ENCODE data around the gene ACACB. TPM values are rescaled to one million over a fixed set of nuclear protein-coding genes. Genes with fewer than 3 reads are reported as not detected.
A peak's percentile ranks its signal among the peaks of the same experiment; 100 is the strongest.
"Not testable (repeated sequence)": the region's sequence is repeated elsewhere in the genome, so short reads cannot be mapped to it uniquely, and the experiment has no call there.

The ACACB gene
- total RNA-seq, 1 donor from 2014 or later, result 4.9 TPM

DNA sequence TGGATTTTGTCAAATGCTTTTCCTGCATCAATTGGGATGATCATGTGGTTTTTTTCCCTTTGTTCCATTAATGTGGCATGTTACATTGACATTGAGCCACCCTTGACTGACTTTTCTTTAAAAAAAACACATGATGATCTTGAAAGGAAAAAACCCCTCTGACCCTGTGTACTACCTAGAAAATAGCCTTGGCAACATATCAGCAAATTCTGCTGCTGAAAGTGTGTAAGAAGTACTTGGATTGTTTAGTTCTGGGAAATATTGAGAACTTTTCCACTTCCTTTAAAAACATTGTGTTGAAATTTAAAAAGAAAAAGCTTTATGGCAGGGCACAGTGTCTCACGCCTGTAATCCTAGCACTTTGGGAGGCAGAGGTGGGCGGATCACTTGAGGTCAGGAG lies 20.7 kb downstream of the ACACB start:
- DNase-seq (ENCODE audit: low spot score in 2 of 2), result no peak
- no peak for FAIRE-seq

DNA sequence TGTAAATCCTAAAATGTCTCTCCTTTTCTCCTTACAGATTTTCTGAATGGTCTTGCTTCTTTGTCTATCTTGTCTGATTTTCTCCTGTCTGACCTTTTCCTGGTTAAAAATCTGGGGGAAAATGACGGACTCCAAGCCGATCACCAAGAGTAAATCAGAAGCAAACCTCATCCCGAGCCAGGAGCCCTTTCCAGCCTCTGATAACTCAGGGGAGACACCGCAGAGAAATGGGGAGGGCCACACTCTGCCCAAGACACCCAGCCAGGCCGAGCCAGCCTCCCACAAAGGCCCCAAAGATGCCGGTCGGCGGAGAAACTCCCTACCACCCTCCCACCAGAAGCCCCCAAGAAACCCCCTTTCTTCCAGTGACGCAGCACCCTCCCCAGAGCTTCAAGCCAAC lies 23.0 kb downstream of the ACACB start:
- FAIRE-seq (no peak), DNase-seq (ENCODE audit: low spot score in 2 of 2) (no peak)

DNA sequence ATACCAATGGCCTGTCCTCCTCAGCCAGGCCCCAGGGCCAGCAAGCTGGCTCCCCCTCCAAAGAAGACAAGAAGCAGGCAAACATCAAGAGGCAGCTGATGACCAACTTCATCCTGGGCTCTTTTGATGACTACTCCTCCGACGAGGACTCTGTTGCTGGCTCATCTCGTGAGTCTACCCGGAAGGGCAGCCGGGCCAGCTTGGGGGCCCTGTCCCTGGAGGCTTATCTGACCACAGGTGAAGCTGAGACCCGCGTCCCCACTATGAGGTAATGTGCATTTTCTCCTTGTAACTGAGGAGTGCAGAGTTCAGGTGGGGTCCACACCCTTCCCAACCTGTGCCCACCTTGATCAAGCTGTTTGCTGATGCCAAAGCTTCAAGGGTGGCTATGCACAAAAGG lies 23.4 kb downstream of the ACACB start:
- DNase-seq (ENCODE audit: low spot score in 2 of 2), result no peak
- FAIRE-seq, result no peak

DNA sequence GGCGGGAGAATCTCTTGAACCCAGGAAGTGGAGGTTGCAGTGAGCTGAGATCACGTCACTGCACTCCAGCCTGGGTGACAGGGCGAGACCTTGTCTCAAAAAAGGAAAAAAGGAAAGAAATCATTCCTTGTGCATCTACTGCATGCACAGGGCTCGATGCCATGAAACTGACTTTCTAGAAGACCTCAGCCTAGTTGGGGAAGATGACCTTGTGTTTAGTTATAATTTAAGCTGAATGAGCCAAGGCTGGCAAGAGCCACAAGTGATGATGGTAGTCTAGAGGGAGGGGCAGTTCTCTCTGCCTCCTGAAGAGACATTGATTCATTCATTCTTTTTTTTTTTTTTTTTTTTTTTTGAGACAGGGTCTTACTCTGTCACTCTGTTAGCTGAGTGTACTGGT lies 24.2 kb downstream of the ACACB start:
- DNase-seq (ENCODE audit: low spot score in 2 of 2) (no peak), FAIRE-seq (no peak)

DNA sequence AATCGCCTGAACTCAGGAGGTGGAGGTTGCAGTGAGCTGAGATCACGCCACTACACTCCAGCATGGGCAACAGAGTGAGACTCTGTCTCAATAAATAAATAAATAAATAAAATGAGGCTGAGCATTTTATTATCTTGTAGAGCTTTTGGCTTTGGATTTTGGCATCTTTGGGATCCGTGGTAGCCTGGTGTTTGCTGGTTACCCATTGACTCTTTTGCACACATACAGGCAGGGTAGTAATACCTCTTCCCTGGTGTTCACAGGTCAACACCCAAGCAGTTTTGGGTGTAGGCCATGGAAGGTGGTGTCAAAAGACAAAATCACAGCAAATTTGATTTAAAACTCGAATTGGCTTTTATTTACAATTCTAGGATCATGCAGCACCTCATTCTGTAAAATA lies 27.8 kb downstream of the ACACB start:
- FAIRE-seq, result no peak
- no peak for DNase-seq (ENCODE audit: low spot score in 2 of 2)

DNA sequence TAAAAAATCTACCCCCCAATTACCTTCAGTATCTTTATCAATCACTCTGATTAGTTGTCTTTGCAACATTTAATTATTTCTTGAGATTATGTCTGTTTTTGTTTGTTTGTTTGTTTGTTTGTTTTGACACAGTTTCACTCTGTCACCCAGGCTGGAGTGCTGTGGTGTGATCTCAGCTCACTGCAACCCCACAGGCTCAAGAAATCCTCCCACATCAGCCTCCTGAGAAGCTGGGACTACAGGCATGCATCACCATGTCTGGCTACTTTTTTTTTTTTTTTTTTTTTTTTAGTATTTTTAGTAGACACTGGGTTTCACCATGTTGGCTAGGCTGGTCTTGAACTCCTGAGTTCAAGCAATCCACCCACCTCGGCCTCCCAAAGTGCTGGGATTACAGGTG lies 30.7 kb downstream of the ACACB start:
- not testable (repeated sequence) for DNase-seq (ENCODE audit: low spot score in 2 of 2); FAIRE-seq

DNA sequence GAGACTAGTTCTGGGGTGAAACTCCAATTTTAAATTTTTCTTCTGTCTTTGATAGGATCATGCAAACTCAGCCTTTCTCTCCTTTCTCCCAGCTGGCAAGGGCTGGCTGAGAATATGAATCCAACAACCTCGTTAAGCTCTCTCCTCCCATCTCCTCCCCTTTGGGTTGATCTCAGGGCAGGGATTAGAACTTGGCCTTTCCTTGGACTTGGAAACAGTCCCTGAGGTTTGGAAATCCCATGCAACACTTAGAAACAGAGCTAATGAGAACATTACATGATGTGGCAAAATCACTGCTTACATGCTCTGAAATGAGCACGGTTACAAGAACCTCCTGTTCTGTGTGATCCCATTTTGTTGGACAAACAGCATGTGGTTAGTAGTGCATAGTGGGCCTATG lies 31.6 kb downstream of the ACACB start:
- DNase-seq (ENCODE audit: low spot score in 2 of 2) (no peak), FAIRE-seq (no peak)

DNA sequence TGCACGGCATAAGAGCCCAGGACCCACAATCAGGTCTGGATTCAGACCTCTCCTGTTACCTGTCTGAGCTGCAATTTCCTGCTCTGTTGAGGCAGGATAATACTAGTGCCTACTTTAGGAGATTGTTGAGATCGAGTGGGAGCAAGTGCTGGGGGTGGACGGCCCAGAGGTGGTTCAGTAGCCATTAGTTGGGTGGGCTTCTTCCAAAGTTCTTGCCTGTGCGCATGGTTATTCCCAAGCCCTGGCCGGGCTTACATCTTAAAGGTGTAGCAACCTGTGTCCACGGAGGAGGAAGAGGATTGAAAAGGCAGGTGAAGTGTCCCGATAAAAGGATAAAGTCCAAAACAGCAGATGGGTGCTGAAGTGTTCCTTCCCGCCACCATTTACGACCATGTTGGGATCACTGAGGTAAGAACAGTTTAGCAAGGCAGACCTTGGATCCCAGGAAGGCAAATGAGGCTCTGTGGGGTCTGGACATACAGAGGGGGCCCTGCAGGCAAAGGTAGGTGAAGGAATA lies 33.8 kb downstream of the ACACB start:
- FAIRE-seq, result no peak
- no peak for DNase-seq (ENCODE audit: low spot score in 2 of 2)

DNA sequence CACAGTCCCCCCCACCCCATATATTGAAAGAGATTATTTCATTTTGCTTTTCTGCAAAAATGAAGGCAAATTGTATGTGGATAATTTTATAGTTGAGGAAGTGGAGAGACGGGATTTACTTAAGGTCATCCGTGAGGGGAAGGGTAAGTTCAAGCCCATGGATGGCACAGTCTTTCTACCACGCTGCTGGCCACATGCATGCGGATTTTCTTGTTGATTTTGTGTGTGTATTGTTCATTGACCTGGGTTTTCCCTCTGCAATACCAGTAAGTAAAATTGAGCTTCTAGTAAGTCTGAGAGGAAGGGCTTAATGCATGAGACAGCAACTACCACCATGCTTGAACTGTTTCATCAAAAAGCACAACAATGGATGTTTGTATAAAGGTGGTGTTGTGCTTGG lies 35.1 kb downstream of the ACACB start:
- FAIRE-seq, result no peak
- DNase-seq (ENCODE audit: low spot score in 2 of 2), result no peak

DNA sequence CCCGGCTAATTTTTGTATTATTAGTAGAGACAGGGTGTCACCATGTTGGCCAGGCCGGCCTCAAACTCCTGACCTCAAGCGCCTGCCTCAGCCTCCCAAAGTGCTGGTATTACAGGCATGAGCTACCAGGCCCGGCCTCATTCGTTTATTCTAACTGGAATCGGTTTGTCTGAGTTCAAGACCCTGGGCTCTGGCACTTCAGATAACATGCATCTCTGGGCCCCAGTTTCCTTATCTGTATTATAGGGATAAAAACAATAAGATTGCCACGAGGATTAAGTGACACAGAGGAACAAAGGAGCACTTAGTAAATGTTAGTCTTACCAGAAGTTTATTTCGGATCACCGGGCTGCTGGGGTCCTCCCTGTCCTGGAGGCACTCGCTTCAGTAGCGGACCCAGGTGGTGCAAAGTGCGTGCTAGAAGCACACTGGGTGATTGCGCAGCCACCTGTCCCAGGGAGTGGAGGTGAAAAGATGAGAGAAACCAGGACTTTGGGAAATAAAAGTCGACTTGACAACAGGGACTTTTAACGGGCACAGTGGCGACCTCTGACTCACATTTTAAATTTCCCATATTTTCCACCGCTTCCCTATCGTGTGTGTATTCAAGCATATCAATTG lies 37.5 kb downstream of the ACACB start:
- FAIRE-seq, result no peak
- peak in 1 of 2 donors; percentile 35 for DNase-seq (ENCODE audit: low spot score in 2 of 2)

DNA sequence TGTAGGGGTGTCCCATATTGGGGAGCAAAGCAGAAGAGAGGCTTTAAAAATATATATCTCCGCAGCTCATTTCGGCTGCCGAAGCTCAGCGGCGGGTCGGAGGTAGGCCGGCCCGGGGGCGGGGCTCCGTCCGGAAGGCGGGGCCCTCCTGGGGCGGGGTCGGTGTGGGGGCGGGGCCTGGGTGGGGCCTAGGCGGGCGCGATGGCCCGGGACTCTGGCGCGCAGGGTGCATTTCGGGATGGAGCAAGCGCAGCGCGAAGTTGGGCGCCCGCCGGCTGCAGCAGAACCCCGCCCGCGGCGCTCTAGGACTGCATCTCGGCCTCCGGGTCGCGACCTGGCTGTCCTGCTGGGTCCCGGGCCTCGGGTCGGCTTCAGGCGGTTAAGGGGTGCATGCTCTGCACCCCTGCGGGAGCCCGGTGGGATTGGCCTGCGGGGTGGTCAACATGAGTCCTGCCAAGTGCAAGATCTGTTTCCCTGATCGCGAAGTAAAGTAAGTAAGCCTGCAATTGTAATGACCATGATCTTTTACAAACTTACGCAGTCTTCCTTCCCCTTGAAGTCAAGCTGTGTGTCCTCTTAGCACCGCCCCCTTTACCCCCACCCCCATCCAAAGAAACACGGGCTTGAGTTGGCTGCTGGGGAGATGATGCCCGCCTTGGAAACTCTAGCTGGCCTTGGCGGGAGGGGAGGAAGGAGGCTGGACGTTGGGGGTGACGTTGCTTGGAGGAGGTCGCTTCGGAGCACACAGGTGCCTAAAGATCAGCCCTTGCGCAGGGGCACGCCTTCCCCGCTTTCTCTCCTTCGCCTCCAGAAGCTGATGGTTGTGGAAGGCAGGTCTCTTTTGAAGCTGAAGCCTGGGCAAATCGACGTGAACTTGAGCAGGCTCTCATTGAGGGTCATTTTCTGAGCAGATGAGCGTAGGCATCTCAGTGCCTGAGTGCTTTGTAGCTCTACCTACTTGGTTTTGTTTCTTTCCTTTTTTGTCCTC lies 38.4 kb downstream of the ACACB start:
- DNase-seq (ENCODE audit: low spot score in 2 of 2), result peak; percentile 87 to 98
- FAIRE-seq, result no peak

DNA sequence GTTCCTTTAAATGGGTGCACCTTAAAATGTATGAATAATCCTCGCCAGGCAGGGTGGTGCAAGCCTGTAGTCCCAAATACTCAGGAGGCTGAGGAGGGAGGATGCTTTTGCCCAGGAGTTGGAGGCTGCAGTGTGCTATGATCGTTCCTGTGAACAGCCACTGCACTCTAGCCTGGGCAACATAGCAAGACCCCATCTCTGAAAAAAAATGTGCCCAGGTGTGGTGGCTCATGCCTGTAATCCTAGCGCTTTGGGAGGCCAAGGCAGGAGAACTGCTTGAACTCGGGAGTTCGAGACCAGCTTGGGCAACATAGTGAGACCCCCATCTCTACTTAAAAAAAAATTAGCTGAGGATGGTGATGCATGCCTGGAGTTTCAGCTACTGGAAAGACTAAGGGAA lies 39.6 kb downstream of the ACACB start:
- no peak for DNase-seq (ENCODE audit: low spot score in 2 of 2)
- no peak for FAIRE-seq

DNA sequence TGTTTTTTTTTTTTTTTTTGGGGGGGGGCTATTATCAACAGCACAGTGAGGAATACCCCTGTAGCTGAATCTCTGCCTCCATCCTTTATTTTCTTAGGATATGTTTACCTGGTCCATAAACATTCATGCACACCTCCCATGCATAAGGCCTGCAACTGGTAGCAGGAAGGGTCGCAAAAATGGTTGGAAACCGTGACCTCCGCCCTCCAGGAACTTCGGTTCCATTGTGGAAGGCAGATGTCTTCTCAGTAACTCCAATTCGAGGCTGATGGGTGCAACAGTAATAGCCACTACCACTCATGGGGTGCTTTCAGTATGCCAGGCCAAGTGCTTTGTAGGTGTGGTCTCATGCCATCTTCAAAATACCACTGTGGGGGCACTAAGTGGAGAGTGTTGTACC lies 40.2 kb downstream of the ACACB start:
- DNase-seq (ENCODE audit: low spot score in 2 of 2) (no peak), FAIRE-seq (no peak)

DNA sequence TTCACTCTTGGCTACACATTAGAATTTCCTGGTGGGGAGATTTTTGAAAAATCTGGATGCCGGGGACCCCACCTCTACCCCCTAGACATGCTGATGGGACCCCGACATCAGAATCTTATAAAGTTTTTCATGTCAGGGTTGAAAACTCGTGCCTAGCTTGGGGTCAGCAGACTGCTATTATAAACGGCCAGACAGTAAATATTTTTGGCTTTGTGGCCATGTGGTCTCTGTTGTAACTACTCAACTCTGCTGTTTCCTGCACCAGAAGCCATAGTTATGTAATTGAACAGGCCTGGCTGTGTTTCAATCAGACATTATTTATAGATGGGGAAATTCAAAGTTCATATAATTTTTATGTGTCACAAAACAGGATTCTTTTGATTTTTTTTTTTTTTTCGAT lies 41.6 kb downstream of the ACACB start:
- DNase-seq (ENCODE audit: low spot score in 2 of 2) (no peak), FAIRE-seq (no peak)

DNA sequence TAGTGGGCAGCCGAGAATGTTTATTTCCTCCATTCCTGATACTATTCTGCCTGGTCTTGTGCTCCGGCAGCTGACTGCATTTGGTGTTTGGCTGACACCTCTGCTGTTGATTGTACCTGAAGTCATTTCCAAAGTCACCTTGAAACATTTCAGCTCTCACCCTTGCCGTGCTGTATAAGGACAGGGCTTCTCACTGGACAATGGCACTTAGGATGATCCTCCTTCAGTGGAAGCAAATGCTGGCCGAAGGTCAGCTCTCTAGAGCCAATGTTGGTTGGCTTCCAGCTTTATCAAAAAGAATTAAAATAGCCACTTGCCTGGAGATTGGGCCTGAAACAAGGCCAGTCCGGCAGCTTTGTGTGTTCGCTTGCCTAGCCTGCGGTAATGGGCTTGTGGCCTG lies 44.0 kb downstream of the ACACB start:
- DNase-seq (ENCODE audit: low spot score in 2 of 2) (no peak), FAIRE-seq (no peak)

DNA sequence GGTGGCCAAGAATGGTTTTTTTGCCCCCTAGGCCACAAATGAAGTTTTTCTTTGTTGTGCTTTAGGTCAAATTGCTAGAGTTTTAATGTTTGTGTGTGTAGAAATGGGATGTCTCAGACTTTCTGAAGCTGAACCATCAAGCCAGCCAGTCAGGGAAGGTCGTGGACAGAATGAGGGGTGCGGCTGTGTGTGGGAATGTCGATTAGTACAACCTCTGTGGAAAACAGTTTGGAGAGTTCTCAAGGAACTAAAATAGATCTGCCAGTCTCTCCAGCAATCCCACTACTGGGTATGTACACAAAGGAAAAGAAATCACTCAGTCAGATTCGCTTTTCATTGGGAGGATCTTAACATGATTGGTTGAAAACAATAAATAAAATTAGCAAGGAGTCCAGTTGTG lies 44.5 kb downstream of the ACACB start:
- DNase-seq (ENCODE audit: low spot score in 2 of 2) (no peak), FAIRE-seq (no peak)

DNA sequence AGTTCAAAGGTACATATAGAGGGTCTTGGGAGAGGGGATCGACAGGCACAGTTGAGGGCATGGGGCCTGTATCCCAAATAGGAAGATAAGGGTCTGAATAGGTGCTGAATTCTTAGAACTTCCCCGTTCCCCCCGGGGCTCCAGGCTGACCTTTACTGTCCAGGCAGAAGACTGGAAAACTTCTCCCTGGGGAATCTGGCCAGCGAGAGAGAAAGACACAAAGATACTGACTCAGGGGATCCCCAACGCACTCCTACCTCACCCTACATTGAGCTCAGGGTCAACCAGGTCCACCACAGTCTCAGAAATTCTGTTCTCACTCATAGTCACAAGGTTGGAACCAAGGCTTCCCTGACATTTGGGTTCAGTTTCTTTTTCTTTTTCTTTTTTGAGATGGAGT lies 46.2 kb downstream of the ACACB start:
- DNase-seq (ENCODE audit: low spot score in 2 of 2) (no peak), FAIRE-seq (no peak)

DNA sequence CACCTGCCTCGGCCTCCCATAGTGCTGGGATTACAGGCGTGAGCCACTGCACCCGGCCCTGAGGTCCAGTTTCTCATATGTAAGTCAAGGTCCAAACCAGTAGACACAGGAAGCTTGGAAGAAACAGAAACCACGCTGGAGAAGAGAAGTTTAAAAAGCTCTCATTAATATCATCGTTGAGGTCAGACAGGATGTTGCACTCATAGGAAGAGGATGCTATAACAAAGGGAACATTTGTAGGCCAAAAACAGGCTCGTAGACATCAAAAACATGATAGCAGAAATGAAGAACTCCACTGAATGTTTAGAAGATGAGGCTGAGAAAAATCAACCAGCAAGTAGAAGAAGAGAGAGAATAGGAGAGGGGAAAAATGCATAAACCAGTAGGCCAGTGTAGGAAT lies 46.8 kb downstream of the ACACB start:
- DNase-seq (ENCODE audit: low spot score in 2 of 2) (no peak), FAIRE-seq (no peak)

DNA sequence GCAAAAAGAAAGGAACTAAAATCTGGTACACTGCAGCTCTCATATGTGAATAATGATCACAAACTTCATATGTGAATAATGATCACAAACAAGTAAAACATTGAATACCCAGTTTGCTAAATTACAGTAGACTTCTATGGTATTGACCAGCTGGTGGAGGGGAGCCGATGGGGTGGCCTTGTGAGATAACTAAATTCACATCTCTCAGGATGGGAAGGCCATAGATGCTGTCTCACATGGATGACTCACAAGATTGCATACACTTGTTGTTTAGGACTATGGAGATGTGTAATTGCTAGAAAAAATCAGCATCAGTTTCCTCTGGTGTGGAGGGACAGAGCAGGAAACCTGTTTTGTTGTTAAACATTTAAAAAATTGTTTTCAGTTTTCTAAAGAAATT lies 49.2 kb downstream of the ACACB start:
- FAIRE-seq (no peak), DNase-seq (ENCODE audit: low spot score in 2 of 2) (no peak)

DNA sequence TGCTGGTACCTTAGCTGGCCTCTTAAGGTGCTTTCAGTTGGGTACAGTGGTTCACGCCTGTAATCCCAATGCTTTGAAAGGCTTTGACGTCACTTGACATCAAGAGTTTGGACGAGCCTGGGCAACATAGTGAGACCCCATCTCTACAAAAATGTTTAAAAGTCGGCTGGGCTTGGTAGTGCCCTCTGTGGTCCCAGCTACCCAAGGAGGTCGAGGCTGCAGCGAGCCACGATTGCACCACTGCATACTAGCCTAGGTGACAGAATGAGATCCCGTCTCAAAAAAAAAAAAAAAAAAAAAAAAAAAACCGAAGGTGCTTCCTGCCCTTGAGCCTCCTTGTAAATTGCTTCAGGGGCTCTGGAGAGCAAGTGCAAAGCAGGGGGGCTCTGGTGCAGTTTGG lies 50.0 kb downstream of the ACACB start:
- no peak for DNase-seq (ENCODE audit: low spot score in 2 of 2)
- no peak for FAIRE-seq

DNA sequence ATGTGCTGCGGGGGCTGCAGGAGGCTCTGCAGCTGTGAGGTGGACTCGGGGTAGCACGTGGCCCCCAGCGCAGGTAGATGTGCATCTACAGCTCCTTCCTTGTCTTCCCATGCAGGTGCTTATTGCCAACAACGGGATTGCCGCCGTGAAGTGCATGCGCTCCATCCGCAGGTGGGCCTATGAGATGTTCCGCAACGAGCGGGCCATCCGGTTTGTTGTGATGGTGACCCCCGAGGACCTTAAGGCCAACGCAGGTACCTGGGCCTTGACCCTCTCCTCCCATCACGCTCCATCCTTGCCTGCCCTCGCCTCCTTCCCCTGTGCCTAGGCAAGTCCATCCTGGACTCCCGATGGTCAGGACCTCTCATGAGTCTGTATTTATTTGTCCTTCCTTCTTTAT lies 51.4 kb downstream of the ACACB start:
- no peak for DNase-seq (ENCODE audit: low spot score in 2 of 2)
- FAIRE-seq, result no peak

DNA sequence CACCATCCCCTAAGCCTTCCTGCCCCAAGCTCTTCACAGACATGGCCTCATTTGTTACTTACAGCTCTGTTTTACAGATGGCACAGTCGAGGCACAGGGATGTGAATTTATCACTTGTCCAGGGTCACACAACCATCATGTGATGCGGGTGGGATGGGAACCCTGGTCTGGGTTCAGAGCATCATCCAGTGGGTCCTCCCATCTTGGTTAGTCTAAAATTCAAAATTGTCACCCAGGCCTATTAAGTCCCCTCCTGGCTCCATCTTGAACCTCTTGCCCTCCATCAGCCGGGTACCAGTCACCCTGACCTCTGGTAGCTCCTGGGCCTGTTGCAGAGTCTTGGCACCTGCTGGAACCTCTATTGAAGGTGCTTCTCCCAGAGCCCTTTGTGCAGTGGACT lies 52.9 kb downstream of the ACACB start:
- FAIRE-seq (no peak), DNase-seq (ENCODE audit: low spot score in 2 of 2) (no peak)

Measured in frontal cortex (tissue), 4 donors.